HepG2 (cell line): ENCODE data around the gene TTC39C. TPM values are rescaled to one million over a fixed set of nuclear protein-coding genes. Genes with fewer than 3 reads are reported as not detected.

Experiments
- ATAC-seq: fragments of 200-7000 bp; cut with Tn5 transposase; 3 replicates; pipeline ENCODE4 v1.9.1; 2020; ENCODE audit warnings: mild to moderate bottlenecking, moderate library complexity
- BruUV-seq: library from RNA; stranded (reverse); fragments of 400-500 nt; replicated peaks from 2 replicates; lab custom pipeline; 2021; lab: Mats Ljungman, UMichigan
- CTCF ChIA-PET: fragments of 300-600 bp; formaldehyde crosslinking; extraction: SDS; loops from one replicate; lab custom pipeline; 2021; ENCODE audit warnings: low total read pairs, inconsistent platforms, low intra/inter-chr PET ratio; lab: Yijun Ruan, JAX
- POLR2A ChIA-PET: fragments of 350-600 bp; sonication (Branson Sonifier 250); formaldehyde crosslinking; loops from one replicate; lab custom pipeline; 2020; ENCODE audit warnings: antibody characterized with exemption, inconsistent platforms; lab: Yijun Ruan, JAX
- DNase-seq: peaks from one replicate; pipeline ENCODE4 v3.0.0-alpha.2; 2015; ENCODE audit warnings: low spot score
- FAIRE-seq: peaks from 3 replicates; lab custom pipeline; 2011; peaks lifted over from hg19 to GRCh38; lab: Jason Lieb, UNC
- H2AFZ ChIP-seq: one replicate; pipeline ENCODE4 v1.6.1; 2011; ENCODE audit warnings: low read length, inconsistent platforms
- H3K27ac ChIP-seq: fragments of 300-600 bp; 3 replicates; pipeline ENCODE4 v1.8.0; 2011; ENCODE audit warnings: mixed run types, mild to moderate bottlenecking, mixed read lengths, low read length, inconsistent platforms; ENCODE audit not compliant: insufficient read depth; ENCODE audit errors: extremely low read length
- H3K27me3 ChIP-seq, 2 experiments: fragments of 200-600 bp in 1 of 2; 2 replicates in 1 of 2; 3 replicates in 1 of 2; pipeline versions ENCODE4 v1.6.0 to v1.8.0; 2011; ENCODE audit warnings: low read length in 2 of 2, mild to moderate bottlenecking in 2 of 2, moderate library complexity in 2 of 2, inconsistent platforms in 1 of 2; ENCODE audit not compliant: insufficient read depth in 2 of 2, control insufficient read depth in 1 of 2
- H3K36me3 ChIP-seq, 2 experiments: fragments of 200-600 bp in 1 of 2; replicated peaks in 1 of 2; 2 replicates in 1 of 2; 3 replicates in 1 of 2; pipeline versions ENCODE4 v1.5.1 to v1.8.0; 2011; ENCODE audit warnings: low read length in 2 of 2, inconsistent platforms in 1 of 2; ENCODE audit not compliant: insufficient read depth in 2 of 2, control insufficient read depth in 1 of 2
- H3K4me1 ChIP-seq: 2 replicates; pipeline ENCODE4 v1.5.1; 2012; ENCODE audit warnings: low read length, inconsistent platforms; ENCODE audit not compliant: insufficient read depth
- H3K4me2 ChIP-seq: 2 replicates; pipeline ENCODE4 v1.6.0; 2011; ENCODE audit warnings: low read depth, low read length, inconsistent platforms
- H3K4me3 ChIP-seq, 3 experiments: fragments of 200-600 bp in 1 of 3; sonication (generic), shearing (Covaris generic) in 1 of 3; replicated peaks in 1 of 3; 2 replicates each; pipeline ENCODE4 v1.5.1; 2011 to 2016; ENCODE audit warnings: low read length in 3 of 3, inconsistent platforms in 2 of 3, low read depth in 2 of 3, mild to moderate bottlenecking in 2 of 3, control low read depth in 1 of 3, mixed read lengths in 1 of 3; ENCODE audit not compliant: insufficient read depth in 1 of 3
- H3K79me2 ChIP-seq: one replicate; pipeline ENCODE4 v1.6.1; 2011; ENCODE audit warnings: low read length, inconsistent platforms; ENCODE audit not compliant: insufficient read depth
- H3K9ac ChIP-seq: 2 replicates; pipeline ENCODE4 v1.6.0; 2011; ENCODE audit warnings: mild to moderate bottlenecking, low read depth, low read length, inconsistent platforms; ENCODE audit not compliant: insufficient read depth
- H3K9me3 ChIP-seq: 2 replicates; pipeline ENCODE4 v1.5.1; 2012; ENCODE audit warnings: mild to moderate bottlenecking, low read length
- H4K20me1 ChIP-seq: 2 replicates; pipeline ENCODE4 v1.6.0; 2011; ENCODE audit warnings: inconsistent platforms, mild to moderate bottlenecking, low read length, moderate library complexity; ENCODE audit not compliant: insufficient read depth
- HNRNPH1 ChIP-seq: fragments of 200-400 bp; formaldehyde crosslinking; optimal IDR thresholded peaks from 2 replicates; pipeline ENCODE3; 2017; ENCODE audit warnings: mild to moderate bottlenecking, low read depth, low read length
- HOXA9 ChIP-seq: sonication (generic); formaldehyde crosslinking; IDR thresholded peaks from 2 replicates; pipeline ENCODE4 v1.8.1; 2022; ENCODE audit warnings: missing genetic modification reagents, mild to moderate bottlenecking, moderate library complexity, borderline replicate concordance
- SMARCE1 ChIP-seq: fragments of 450-650 bp; IDR thresholded peaks from 2 replicates; pipeline ENCODE4 v1.6.1; 2017; ENCODE audit warnings: borderline replicate concordance
- ZBTB20 ChIP-seq: sonication (generic); formaldehyde crosslinking; IDR thresholded peaks from 2 replicates; pipeline ENCODE4 v1.8.1; 2023; ENCODE audit warnings: missing genetic modification reagents, low read depth, mild to moderate bottlenecking, borderline replicate concordance
- ZNF343 ChIP-seq: sonication (generic); formaldehyde crosslinking; IDR thresholded peaks from 2 replicates; pipeline ENCODE4 v1.4.0; 2020; ENCODE audit warnings: mild to moderate bottlenecking, missing genetic modification reagents
- ZNF768 ChIP-seq: sonication (generic); formaldehyde crosslinking; IDR thresholded peaks from 2 replicates; pipeline ENCODE4 v1.4.0; 2020; ENCODE audit warnings: missing genetic modification reagents
- WGBS: methylation state at CpG from one replicate; pipeline ENCODE4 v1.1.6; 2017; ENCODE audit warnings: low lambda C conversion rate; 5-methylcytosine and 5-hydroxymethylcytosine counted together
- in situ Hi-C: cut with HindIII; loops from 2 replicates; pipeline ENCODE4 v1.10.0; 2017; ENCODE audit warnings: low pct_unique_long_range_greater_than_20kb; ENCODE audit not compliant: extremely low pct_ligation_motif_present
- intact Hi-C: fragments of 100-400 bp; cut with micrococcal nuclease; formaldehyde crosslinking; loops from one replicate; pipeline ENCODE4 v1.10.0; 2022; ENCODE audit not compliant: unreplicated experiment
- polyA plus RNA-seq, 8 experiments: library from polyadenylated mRNA; depleted of rRNA in 3 of 8; stranded (reverse) in 7 of 8; unstranded in 1 of 8; fragments of >200 nt; fragmentation: Illumina TruSeq in 4 of 8; extraction: Trizol in 4 of 8; gene quantifications; 2 replicates each; pipeline versions ENCODE4 v1.2.1 to v1.2.3, GENCODE V29; 2011 to 2016; ENCODE audit warnings: low read depth in 4 of 8, missing spikeins in 1 of 8, mixed read lengths in 1 of 8; ENCODE audit not compliant: insufficient read depth in 1 of 8
- total RNA-seq, 5 experiments: library from RNA; depleted of rRNA; stranded (reverse); fragments of >200 nt; fragmentation: Illumina TruSeq; extraction: Trizol; gene quantifications; 2 replicates each; pipeline ENCODE4 v1.2.3, GENCODE V29; 2016; ENCODE audit warnings: low read depth in 1 of 5
- TF ChIP-seq, protein P1 (sequence below): sonication (generic); formaldehyde crosslinking; IDR thresholded peaks from 2 replicates; pipeline ENCODE4 v1.4.0; 2020; ENCODE audit warnings: low read depth, mild to moderate bottlenecking, missing genetic modification reagents
- TF ChIP-seq, protein P2 (sequence below): IDR thresholded peaks from 2 replicates; pipeline ENCODE4 v1.6.1; 2018; ENCODE audit warnings: missing genetic modification reagents
- TF ChIP-seq, protein P3 (sequence below): sonication (generic); formaldehyde crosslinking; IDR thresholded peaks from 2 replicates; pipeline ENCODE4 v1.5.1; 2020; ENCODE audit warnings: missing genetic modification reagents, mild to moderate bottlenecking, borderline replicate concordance
- TF ChIP-seq, protein P4 (sequence below): sonication (generic); formaldehyde crosslinking; IDR thresholded peaks from 2 replicates; pipeline ENCODE4 v1.4.0; 2020; ENCODE audit warnings: missing genetic modification reagents
- TF ChIP-seq, protein P5 (sequence below): sonication (generic); formaldehyde crosslinking; IDR thresholded peaks from 2 replicates; pipeline ENCODE4 v1.4.0; 2020; ENCODE audit warnings: missing genetic modification reagents, low read depth, mild to moderate bottlenecking, borderline replicate concordance

TTC39C gene
- total and polyA plus RNA-seq, 2 of the 13 experiments (the other 11 are each of a cell fraction or from before 2014, with no cell fraction given), result 19.1 to 25.9 TPM

DNA sequence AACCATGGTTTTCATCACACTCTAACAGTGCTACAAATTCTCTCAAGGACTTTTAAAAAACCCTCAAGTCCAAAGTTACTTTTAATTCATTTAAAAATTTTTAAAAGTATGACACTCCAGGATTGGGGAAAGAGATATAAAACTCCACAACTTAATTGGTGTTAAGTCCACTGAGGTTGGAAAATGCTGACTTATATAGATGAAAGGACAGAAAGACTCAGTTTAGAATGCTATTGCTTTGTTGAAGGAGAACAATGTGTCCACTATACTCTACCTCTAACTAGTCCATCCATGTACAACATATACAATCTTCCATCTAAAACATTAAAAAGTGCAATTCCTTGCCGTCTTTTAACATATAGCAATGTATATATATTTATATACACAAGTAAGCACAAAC is 165.5 kb downstream of the TTC39C start:
- FAIRE-seq, result no peak
- H3K9ac ChIP-seq, result no peak overlapping the region
- intact Hi-C loops, result no loop called here

DNA sequence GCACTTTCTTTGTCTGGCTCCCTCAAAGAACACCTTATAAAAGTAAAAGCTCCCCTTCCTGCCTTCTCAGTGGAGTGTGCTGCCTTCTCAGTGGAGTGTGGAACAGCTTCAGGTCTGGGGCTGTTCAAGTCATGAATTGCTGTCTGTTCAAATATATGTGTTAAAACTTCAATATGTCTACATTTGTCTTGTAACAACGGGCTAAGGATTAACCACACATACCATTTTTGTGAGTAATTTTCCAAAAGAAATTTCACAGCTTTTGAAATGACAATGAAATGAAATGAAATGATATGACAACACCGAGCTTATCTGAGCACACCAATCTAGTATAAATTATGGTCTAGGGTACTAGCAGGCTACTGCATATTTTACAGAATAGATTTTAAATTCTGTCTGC is 167.3 kb downstream of the TTC39C start:
- no peaks in the 10 kb centered on the region for H3K36me3 ChIP-seq
- no peak overlapping the region for H3K4me2 ChIP-seq
- H4K20me1 ChIP-seq, result no peaks in the 10 kb centered on the region
- H3K27me3 ChIP-seq, result peaks cover 1 to 4% of the 10 kb centered on the region in 2 experiments; a peak in 2 of 5 replicates
- no TSS peak for BruUV-seq
- in situ Hi-C loops, result no loop called here
- H3K9ac ChIP-seq, result no peak overlapping the region
- no peak overlapping the region for H2AFZ ChIP-seq
- ChIA-PET POLR2A (no interaction called here), CTCF (no interaction called here)
- H3K9me3 ChIP-seq, result no peaks in the 10 kb centered on the region
- 28% methylated on average over 2 of the region's 2 CpGs for WGBS
- no peak overlapping the region for H3K27ac ChIP-seq
- no peak for FAIRE-seq
- H3K4me3 ChIP-seq, result no peak overlapping the region
- H3K79me2 ChIP-seq, result no peaks in the 10 kb centered on the region
- intact Hi-C loops, result no loop called here
- no peak for DNase-seq
- no peaks in the 10 kb centered on the region for H3K4me1 ChIP-seq
- no peak for ATAC-seq
- TF ChIP-seq ZNF343 (CRISPR knock-in tag) (no peak), HNRNPH1 (no peak), ZNF768 (CRISPR knock-in tag) (no peak), ZBTB20 (CRISPR knock-in tag) (no peak)
- TF ChIP-seq, protein P1, sequence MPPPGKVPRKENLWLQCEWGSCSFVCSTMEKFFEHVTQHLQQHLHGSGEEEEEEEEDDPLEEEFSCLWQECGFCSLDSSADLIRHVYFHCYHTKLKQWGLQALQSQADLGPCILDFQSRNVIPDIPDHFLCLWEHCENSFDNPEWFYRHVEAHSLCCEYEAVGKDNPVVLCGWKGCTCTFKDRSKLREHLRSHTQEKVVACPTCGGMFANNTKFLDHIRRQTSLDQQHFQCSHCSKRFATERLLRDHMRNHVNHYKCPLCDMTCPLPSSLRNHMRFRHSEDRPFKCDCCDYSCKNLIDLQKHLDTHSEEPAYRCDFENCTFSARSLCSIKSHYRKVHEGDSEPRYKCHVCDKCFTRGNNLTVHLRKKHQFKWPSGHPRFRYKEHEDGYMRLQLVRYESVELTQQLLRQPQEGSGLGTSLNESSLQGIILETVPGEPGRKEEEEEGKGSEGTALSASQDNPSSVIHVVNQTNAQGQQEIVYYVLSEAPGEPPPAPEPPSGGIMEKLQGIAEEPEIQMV (CRISPR knock-in tag), result no peak
- TF ChIP-seq, protein P2, sequence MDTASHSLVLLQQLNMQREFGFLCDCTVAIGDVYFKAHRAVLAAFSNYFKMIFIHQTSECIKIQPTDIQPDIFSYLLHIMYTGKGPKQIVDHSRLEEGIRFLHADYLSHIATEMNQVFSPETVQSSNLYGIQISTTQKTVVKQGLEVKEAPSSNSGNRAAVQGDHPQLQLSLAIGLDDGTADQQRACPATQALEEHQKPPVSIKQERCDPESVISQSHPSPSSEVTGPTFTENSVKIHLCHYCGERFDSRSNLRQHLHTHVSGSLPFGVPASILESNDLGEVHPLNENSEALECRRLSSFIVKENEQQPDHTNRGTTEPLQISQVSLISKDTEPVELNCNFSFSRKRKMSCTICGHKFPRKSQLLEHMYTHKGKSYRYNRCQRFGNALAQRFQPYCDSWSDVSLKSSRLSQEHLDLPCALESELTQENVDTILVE (CRISPR knock-in tag), result no peak
- TF ChIP-seq, protein P3, sequence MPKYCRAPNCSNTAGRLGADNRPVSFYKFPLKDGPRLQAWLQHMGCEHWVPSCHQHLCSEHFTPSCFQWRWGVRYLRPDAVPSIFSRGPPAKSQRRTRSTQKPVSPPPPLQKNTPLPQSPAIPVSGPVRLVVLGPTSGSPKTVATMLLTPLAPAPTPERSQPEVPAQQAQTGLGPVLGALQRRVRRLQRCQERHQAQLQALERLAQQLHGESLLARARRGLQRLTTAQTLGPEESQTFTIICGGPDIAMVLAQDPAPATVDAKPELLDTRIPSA (CRISPR knock-in tag), result no peak
- TF ChIP-seq, protein P4, sequence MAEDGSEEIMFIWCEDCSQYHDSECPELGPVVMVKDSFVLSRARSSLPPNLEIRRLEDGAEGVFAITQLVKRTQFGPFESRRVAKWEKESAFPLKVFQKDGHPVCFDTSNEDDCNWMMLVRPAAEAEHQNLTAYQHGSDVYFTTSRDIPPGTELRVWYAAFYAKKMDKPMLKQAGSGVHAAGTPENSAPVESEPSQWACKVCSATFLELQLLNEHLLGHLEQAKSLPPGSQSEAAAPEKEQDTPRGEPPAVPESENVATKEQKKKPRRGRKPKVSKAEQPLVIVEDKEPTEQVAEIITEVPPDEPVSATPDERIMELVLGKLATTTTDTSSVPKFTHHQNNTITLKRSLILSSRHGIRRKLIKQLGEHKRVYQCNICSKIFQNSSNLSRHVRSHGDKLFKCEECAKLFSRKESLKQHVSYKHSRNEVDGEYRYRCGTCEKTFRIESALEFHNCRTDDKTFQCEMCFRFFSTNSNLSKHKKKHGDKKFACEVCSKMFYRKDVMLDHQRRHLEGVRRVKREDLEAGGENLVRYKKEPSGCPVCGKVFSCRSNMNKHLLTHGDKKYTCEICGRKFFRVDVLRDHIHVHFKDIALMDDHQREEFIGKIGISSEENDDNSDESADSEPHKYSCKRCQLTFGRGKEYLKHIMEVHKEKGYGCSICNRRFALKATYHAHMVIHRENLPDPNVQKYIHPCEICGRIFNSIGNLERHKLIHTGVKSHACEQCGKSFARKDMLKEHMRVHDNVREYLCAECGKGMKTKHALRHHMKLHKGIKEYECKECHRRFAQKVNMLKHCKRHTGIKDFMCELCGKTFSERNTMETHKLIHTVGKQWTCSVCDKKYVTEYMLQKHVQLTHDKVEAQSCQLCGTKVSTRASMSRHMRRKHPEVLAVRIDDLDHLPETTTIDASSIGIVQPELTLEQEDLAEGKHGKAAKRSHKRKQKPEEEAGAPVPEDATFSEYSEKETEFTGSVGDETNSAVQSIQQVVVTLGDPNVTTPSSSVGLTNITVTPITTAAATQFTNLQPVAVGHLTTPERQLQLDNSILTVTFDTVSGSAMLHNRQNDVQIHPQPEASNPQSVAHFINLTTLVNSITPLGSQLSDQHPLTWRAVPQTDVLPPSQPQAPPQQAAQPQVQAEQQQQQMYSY (CRISPR knock-in tag), result no peak
- TF ChIP-seq, protein P5, sequence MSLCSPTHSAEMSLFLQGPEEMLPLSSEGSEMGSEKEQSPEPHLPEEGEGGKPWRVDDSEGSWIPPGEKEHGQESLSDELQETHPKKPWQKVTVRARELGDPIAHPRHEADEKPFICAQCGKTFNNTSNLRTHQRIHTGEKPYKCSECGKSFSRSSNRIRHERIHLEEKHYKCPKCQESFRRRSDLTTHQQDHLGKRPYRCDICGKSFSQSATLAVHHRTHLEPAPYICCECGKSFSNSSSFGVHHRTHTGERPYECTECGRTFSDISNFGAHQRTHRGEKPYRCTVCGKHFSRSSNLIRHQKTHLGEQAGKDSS, result no peak

More for the DNA sequence above, 165.5 kb downstream of the TTC39C start:
- peaks cover 1 to 4% of the 10 kb centered on the region in 2 experiments; a peak in 2 of 5 replicates for H3K27me3 ChIP-seq
- no peak overlapping the region for H3K27ac ChIP-seq
- no peaks in the 10 kb centered on the region for H3K4me1 ChIP-seq
- H3K4me2 ChIP-seq, result no peak overlapping the region
- ChIA-PET POLR2A (no interaction called here), CTCF (no interaction called here)
- no peaks in the 10 kb centered on the region for H3K36me3 ChIP-seq
- H3K9me3 ChIP-seq, result no peaks in the 10 kb centered on the region
- H3K79me2 ChIP-seq, result no peaks in the 10 kb centered on the region
- no peaks in the 10 kb centered on the region for H4K20me1 ChIP-seq
- BruUV-seq, result no TSS peak
- in situ Hi-C loops, result no loop called here
- ATAC-seq (no peak), DNase-seq (no peak)
- WGBS, result 8% methylated on average over 1 of the region's 1 CpG
- H2AFZ ChIP-seq, result no peak overlapping the region
- no peak overlapping the region for H3K4me3 ChIP-seq
- TF ChIP-seq HOXA9 (CRISPR knock-in tag) (no peak), SMARCE1 (no peak)
